Neural cell (in vitro differentiated cells): ENCODE measurements around the gene PLEKHM1. TPM values are rescaled to one million over a fixed set of nuclear protein-coding genes. Genes with fewer than 3 reads are reported as not detected.

Experiments
- H2AFZ ChIP-seq: fragments of 200-600, 300-800 bp; sonication (generic), shearing (Covaris generic); 2 replicates; pipeline ENCODE4 v1.6.0; 2014; ENCODE audit warnings: low read depth, mild to moderate bottlenecking, antibody characterized with exemption, low read length, moderate library complexity
- H3F3A ChIP-seq: fragments of 200-600 bp; shearing (Covaris generic); 2 replicates; pipeline ENCODE4 v1.6.1; 2016; ENCODE audit warnings: mild to moderate bottlenecking, moderate library complexity, mixed read lengths, antibody characterized with exemption, low read length; ENCODE audit not compliant: insufficient read depth, poor library complexity, severe bottlenecking
- H3K27ac ChIP-seq: fragments of 200-600, 300-800 bp; sonication (generic), shearing (Covaris generic); 2 replicates; pipeline ENCODE4 v1.5.1; 2014; ENCODE audit warnings: mild to moderate bottlenecking, low read length, moderate library complexity
- H3K27me3 ChIP-seq: fragments of 300-800, 200-600 bp; sonication (generic), shearing (Covaris generic); 2 replicates; pipeline ENCODE4 v1.6.0; 2014; ENCODE audit warnings: mild to moderate bottlenecking, low read depth, low read length, moderate library complexity; ENCODE audit not compliant: insufficient read depth
- H3K36me3 ChIP-seq: fragments of 300-800, 200-600 bp; sonication (generic), shearing (Covaris generic); 2 replicates; pipeline ENCODE4 v1.5.1; 2014; ENCODE audit warnings: mild to moderate bottlenecking, antibody characterized with exemption, low read length, moderate library complexity; ENCODE audit not compliant: insufficient read depth
- H3K4me2 ChIP-seq: fragments of 300-800, 200-600 bp; sonication (generic), shearing (Covaris generic); 2 replicates; pipeline ENCODE4 v1.6.0; 2014; ENCODE audit warnings: mild to moderate bottlenecking, low read length
- H3K4me3 ChIP-seq: fragments of 300-800, 200-600 bp; sonication (generic), shearing (Covaris generic); 2 replicates; pipeline ENCODE4 v1.5.1; 2014; ENCODE audit warnings: mild to moderate bottlenecking, low read length, moderate library complexity
- H3K79me2 ChIP-seq: fragments of 200-600 bp; shearing (Covaris generic); replicated peaks from 2 replicates; pipeline ENCODE4 v1.6.0; 2014; ENCODE audit warnings: mild to moderate bottlenecking, low read length, moderate library complexity; ENCODE audit not compliant: insufficient read depth
- H3K9ac ChIP-seq: fragments of 300-800, 200-600 bp; sonication (generic), shearing (Covaris generic); 2 replicates; pipeline ENCODE4 v1.6.1; 2016; ENCODE audit warnings: mild to moderate bottlenecking, low read length, mixed read lengths
- H3K9me2 ChIP-seq: fragments of 200-600 bp; shearing (Covaris generic); 2 replicates; pipeline ENCODE4 v1.6.1; 2016; ENCODE audit warnings: mild to moderate bottlenecking, low read length, mixed read lengths; ENCODE audit not compliant: insufficient read depth
- H3K9me3 ChIP-seq: fragments of 200-600, 300-800 bp; sonication (generic), shearing (Covaris generic); 2 replicates; pipeline ENCODE4 v1.6.1; 2016; ENCODE audit warnings: mild to moderate bottlenecking, mixed run types, low read length, moderate library complexity, mixed read lengths
- H4K20me1 ChIP-seq: fragments of 200-600 bp; shearing (Covaris generic); 2 replicates; pipeline ENCODE4 v1.6.1; 2016; ENCODE audit warnings: mild to moderate bottlenecking, mixed run types; ENCODE audit not compliant: insufficient read depth
- CTCF ChIP-seq: fragments of 450-650 bp; IDR thresholded peaks from 2 replicates; pipeline ENCODE4 v1.5.1; 2014; ENCODE audit warnings: antibody characterized with exemption, mild to moderate bottlenecking, moderate library complexity; ENCODE audit not compliant: poor library complexity, severe bottlenecking
- EP300 ChIP-seq: fragments of 450-650 bp; conservative IDR thresholded peaks from 2 replicates; pipeline ENCODE4 v1.6.1; 2014; ENCODE audit warnings: antibody characterized with exemption, mild to moderate bottlenecking, moderate library complexity; ENCODE audit not compliant: poor library complexity, severe bottlenecking
- EZH2 ChIP-seq: fragments of 200-600, 300-800 bp; shearing (Covaris generic), sonication (generic); IDR thresholded peaks from 2 replicates; pipeline ENCODE4 v1.6.1; 2014; ENCODE audit warnings: antibody characterized with exemption, low read length, borderline replicate concordance, mild to moderate bottlenecking; ENCODE audit not compliant: insufficient read depth, poor library complexity, severe bottlenecking
- MXI1 ChIP-seq: fragments of 450-650 bp; conservative IDR thresholded peaks from 2 replicates; pipeline ENCODE4 v1.6.1; 2014; ENCODE audit warnings: antibody characterized with exemption, mild to moderate bottlenecking; ENCODE audit not compliant: poor library complexity, severe bottlenecking
- POLR2AphosphoS5 ChIP-seq: IDR thresholded peaks from 2 replicates; pipeline ENCODE4 v1.6.1; 2012
- RAD21 ChIP-seq: fragments of 450-650 bp; conservative IDR thresholded peaks from 2 replicates; pipeline ENCODE4 v1.6.1; 2014; ENCODE audit warnings: antibody characterized with exemption, mild to moderate bottlenecking, moderate library complexity
- REST ChIP-seq: IDR thresholded peaks from 2 replicates; pipeline ENCODE4 v1.6.1; 2012; ENCODE audit warnings: borderline replicate concordance
- SMC3 ChIP-seq: fragments of 450-650 bp; conservative IDR thresholded peaks from 2 replicates; pipeline ENCODE4 v1.6.1; 2014; ENCODE audit warnings: antibody characterized with exemption, mild to moderate bottlenecking, moderate library complexity; ENCODE audit not compliant: poor library complexity
- TAF1 ChIP-seq: IDR thresholded peaks from 2 replicates; pipeline ENCODE4 v1.6.1; 2012; ENCODE audit warnings: low read depth
- polyA plus RNA-seq: library from polyadenylated mRNA; depleted of rRNA; stranded (reverse); fragments of >200 nt; gene quantifications from 2 replicates; pipeline ENCODE4 v1.2.3, GENCODE V29; 2014

The PLEKHM1 gene
- polyA plus RNA-seq, 1 donor from 2014 or later, result 3.1 TPM

GRCh38 chr17:45394091-45394490, 96.4 kb downstream of the PLEKHM1 start:
- Histone ChIP-seq H2AFZ (no peak overlapping the region), H3K4me2 (no peak overlapping the region), H3K9me3 (no peaks in the 10 kb centered on the region), H3K36me3 (no peaks in the 10 kb centered on the region), H3K4me3 (no peak overlapping the region), H3K79me2 (no peaks in the 10 kb centered on the region), H3K27me3 (no peaks in the 10 kb centered on the region), H4K20me1 (no peaks in the 10 kb centered on the region), H3K9ac (no peak overlapping the region), H3K27ac (no peak overlapping the region), H3F3A (no peaks in the 10 kb centered on the region), H3K9me2 (no peaks in the 10 kb centered on the region)
- no peak for TF ChIP-seq RAD21
- no peak for TF ChIP-seq REST
- no peak for TF ChIP-seq MXI1
- no peak for TF ChIP-seq CTCF

DNA sequence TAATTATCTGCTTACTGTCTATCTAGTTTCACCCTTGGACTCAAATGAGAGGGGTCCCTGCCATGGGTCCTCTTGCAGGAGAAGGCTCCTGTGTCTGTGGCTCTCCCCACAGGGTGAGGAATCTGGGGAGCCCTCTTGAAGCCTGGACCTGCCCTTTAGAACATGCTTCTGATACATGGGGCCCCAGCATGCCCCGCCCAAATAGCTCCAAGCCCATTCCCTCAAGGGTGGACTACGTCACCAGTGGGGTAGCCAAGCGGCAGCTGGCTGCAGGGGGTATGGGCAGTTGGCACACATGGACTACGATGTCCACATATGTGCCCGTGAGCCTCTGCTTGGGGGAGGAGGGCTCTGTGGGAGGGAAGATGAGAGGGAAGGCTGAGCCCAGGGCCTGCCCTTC, 97.1 kb downstream of the PLEKHM1 start:
- no peak overlapping the region for H3K4me2 ChIP-seq
- no peak overlapping the region for H2AFZ ChIP-seq
- no peaks in the 10 kb centered on the region for H3K36me3 ChIP-seq
- H3K4me3 ChIP-seq, result no peak overlapping the region
- no peaks in the 10 kb centered on the region for H3K9me3 ChIP-seq
- TF ChIP-seq POLR2AphosphoS5, result no peak
- no peak for TF ChIP-seq EZH2
- no peak for TF ChIP-seq CTCF
- no peak for TF ChIP-seq REST
- TF ChIP-seq RAD21, result no peak
- TF ChIP-seq SMC3, result no peak
- TF ChIP-seq EP300, result no peak
- no peak for TF ChIP-seq MXI1
- no peak for TF ChIP-seq TAF1
- no peaks in the 10 kb centered on the region for H3K27me3 ChIP-seq
- no peaks in the 10 kb centered on the region for H3F3A ChIP-seq
- no peaks in the 10 kb centered on the region for H3K79me2 ChIP-seq
- H3K9me2 ChIP-seq, result no peaks in the 10 kb centered on the region
- no peak overlapping the region for H3K9ac ChIP-seq
- no peak overlapping the region for H3K27ac ChIP-seq
- H4K20me1 ChIP-seq, result no peaks in the 10 kb centered on the region
